Uterus (tissue), 2 donors: ENCODE measurements around the gene SMCO2.

Source experiments
- CTCF ChIP-seq, 4 experiments: fragments of 200-600 bp in 2 of 4; fragments of 450-650 bp in 2 of 4; sonication (generic) in 2 of 4; IDR thresholded peaks; one replicate each; pipeline ENCODE4 v1.5.1; 2016 to 2019; ENCODE audit warnings: antibody characterized with exemption in 4 of 4, mild to moderate bottlenecking in 2 of 4, moderate library complexity in 1 of 4
- POLR2A ChIP-seq, 2 donors: fragments of 450-650 bp; IDR thresholded peaks; one replicate each; pipeline ENCODE4 v1.6.1; 2016; ENCODE audit warnings: antibody characterized with exemption in 2 of 2, mild to moderate bottlenecking in 1 of 2, moderate library complexity in 1 of 2

GRCh38 chr12:27426743-27427487 is 19.6 kb upstream of the SMCO2 start:
- TF ChIP-seq CTCF (IDR thresholded peaks at IDR 0.05) (no peak), POLR2A (IDR thresholded peaks at IDR 0.05) (no peak)
